ENCODE data around the gene TWSG1. TPM values are rescaled to one million over a fixed set of nuclear protein-coding genes. Genes with fewer than 3 reads are reported as not detected.

TWSG1 gene
- total RNA-seq, 2 experiments from 2014 or later = 7.8 to 8.9 TPM

GRCh38 chr18:9321736-9322135, 12.8 kb upstream of the TWSG1 start:
- H3K4me3 Mint-ChIP-seq = no peak overlapping the region
- ATAC-seq (no peak), DNase-seq (no peak)
- H3K27me3 Mint-ChIP-seq (ENCODE audit: low read depth) = peaks cover 22% of the 10 kb centered on the region
- no peaks in the 10 kb centered on the region for H3K36me3 Mint-ChIP-seq (ENCODE audit: low read depth)
- H3K27ac Mint-ChIP-seq = no peak overlapping the region
- ChIA-PET POLR2A (no interaction called here), CTCF (no interaction called here)
- H3K9me3 Mint-ChIP-seq (ENCODE audit: insufficient read depth) = no peaks in the 10 kb centered on the region
- no peaks in the 10 kb centered on the region for H3K4me1 Mint-ChIP-seq (ENCODE audit: low read depth)

DNA sequence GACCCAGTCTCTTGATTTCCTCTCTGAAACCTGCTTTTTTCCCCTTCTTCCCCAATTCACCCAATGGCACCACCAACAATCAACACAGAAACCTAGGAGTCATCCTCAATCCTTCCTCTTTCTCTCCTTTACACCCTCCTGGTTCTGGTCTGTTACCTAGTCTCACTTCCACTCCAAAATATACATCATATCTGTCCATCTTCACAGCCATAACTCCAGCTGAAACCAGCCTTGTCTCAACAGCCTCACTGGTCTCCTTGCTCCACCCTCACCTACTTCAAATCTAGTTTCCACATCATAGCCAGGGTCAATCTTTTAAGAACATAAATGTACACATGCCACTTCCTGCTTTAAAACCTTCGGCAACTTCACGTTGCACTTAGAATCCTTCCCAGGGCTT, 11.8 kb upstream of the TWSG1 start:
- Mint-ChIP-seq H3K27ac (no peak overlapping the region), H3K9me3 (ENCODE audit: insufficient read depth) (no peaks in the 10 kb centered on the region), H3K36me3 (ENCODE audit: low read depth) (no peaks in the 10 kb centered on the region), H3K4me1 (ENCODE audit: low read depth) (no peaks in the 10 kb centered on the region), H3K4me3 (no peak overlapping the region), H3K27me3 (ENCODE audit: low read depth) (peaks cover 21% of the 10 kb centered on the region)
- POLR2A ChIA-PET = interaction anchor here (0.5 kb wide), 1 partner anchor 367 kb away, joined by 3 read pairs; no protein-coding TSS in a partner anchor
- CTCF ChIA-PET = no interaction called here
- ATAC-seq = no peak
- no peak for DNase-seq

DNA sequence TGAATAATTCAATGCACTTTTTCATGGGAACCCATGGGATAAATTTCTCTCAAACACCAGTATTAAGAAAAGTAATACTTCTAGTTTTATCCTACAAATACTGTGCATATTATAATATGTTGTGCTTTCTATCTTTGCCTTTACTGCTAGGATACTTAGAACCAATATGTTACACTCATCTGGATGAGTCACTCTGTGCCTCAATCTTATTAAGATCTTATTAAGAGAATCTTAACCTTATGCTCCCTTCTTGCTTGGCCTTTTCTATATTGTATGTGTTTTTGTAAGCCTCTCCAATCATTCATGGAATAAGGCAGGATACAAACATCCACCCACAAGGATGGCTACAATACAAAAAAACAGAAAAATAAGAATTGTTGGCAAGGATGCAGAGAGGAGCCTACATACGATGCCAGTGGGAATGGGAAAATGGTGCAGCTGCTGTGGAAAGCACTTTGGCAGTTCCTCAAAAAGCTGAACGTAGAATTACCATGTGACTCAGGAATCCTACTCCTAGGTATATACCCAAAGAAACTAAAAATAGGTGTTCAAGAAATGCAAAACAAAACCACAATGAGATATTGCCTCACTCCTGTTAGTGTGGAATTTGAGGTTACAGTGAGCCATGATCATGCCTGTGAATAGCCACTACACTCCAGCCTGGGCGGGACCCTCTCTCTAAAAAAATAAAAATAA, 10.7 kb upstream of the TWSG1 start:
- no peaks in the 10 kb centered on the region for H3K36me3 Mint-ChIP-seq (ENCODE audit: low read depth)
- H3K4me3 Mint-ChIP-seq = no peak overlapping the region
- DNase-seq (no peak), ATAC-seq (no peak)
- no peaks in the 10 kb centered on the region for H3K9me3 Mint-ChIP-seq (ENCODE audit: insufficient read depth)
- H3K27ac Mint-ChIP-seq = no peak overlapping the region
- CTCF ChIA-PET = no interaction called here
- H3K4me1 Mint-ChIP-seq (ENCODE audit: low read depth) = no peaks in the 10 kb centered on the region
- POLR2A ChIA-PET = no interaction called here
- peaks cover 21% of the 10 kb centered on the region for H3K27me3 Mint-ChIP-seq (ENCODE audit: low read depth)

GRCh38 chr18:9325716-9326115, 8.9 kb upstream of the TWSG1 start:
- Mint-ChIP-seq H3K4me3 (no peak overlapping the region), H3K4me1 (ENCODE audit: low read depth) (no peaks in the 10 kb centered on the region), H3K27ac (no peak overlapping the region), H3K27me3 (ENCODE audit: low read depth) (peaks cover 21% of the 10 kb centered on the region), H3K36me3 (ENCODE audit: low read depth) (no peaks in the 10 kb centered on the region), H3K9me3 (ENCODE audit: insufficient read depth) (no peaks in the 10 kb centered on the region)
- ChIA-PET CTCF (no interaction called here), POLR2A (no interaction called here)
- DNase-seq = no peak
- no peak for ATAC-seq

DNA sequence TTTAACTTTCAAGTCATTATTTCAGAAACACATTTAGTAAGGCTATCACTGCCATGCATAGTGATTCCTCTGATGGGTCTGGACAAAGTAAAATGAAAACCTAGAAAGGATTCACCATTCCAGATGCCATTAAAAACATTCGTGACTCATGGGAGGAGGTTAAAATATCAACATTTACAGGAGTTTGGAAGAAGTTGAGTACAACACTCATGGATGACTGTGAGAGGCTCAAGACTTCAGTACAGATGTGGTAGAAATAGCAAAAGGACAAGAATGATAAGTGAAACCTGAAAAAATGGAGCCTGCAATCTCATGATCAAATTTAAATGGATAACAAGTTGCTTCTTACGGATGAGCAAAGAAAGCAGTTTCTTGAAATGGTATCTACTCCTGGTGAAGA, 5.8 kb upstream of the TWSG1 start:
- H3K27ac Mint-ChIP-seq = no peak overlapping the region
- H3K27me3 Mint-ChIP-seq (ENCODE audit: low read depth) = peaks cover 21% of the 10 kb centered on the region
- H3K36me3 Mint-ChIP-seq (ENCODE audit: low read depth) = no peaks in the 10 kb centered on the region
- no peak for DNase-seq
- H3K4me1 Mint-ChIP-seq (ENCODE audit: low read depth) = peaks cover 2% of the 10 kb centered on the region
- ChIA-PET CTCF (no interaction called here), POLR2A (no interaction called here)
- no peak for ATAC-seq
- H3K9me3 Mint-ChIP-seq (ENCODE audit: insufficient read depth) = no peaks in the 10 kb centered on the region
- no peak overlapping the region for H3K4me3 Mint-ChIP-seq

GRCh38 chr18:9329471-9329870, 5.1 kb upstream of the TWSG1 start:
- H3K9me3 Mint-ChIP-seq (ENCODE audit: insufficient read depth) = no peaks in the 10 kb centered on the region
- H3K4me3 Mint-ChIP-seq = no peak overlapping the region
- H3K4me1 Mint-ChIP-seq (ENCODE audit: low read depth) = peaks cover 6% of the 10 kb centered on the region
- peaks cover 21% of the 10 kb centered on the region for H3K27me3 Mint-ChIP-seq (ENCODE audit: low read depth)
- H3K36me3 Mint-ChIP-seq (ENCODE audit: low read depth) = no peaks in the 10 kb centered on the region
- no peak overlapping the region for H3K27ac Mint-ChIP-seq
- DNase-seq (no peak), ATAC-seq (no peak)
- ChIA-PET POLR2A (no interaction called here), CTCF (no interaction called here)

DNA sequence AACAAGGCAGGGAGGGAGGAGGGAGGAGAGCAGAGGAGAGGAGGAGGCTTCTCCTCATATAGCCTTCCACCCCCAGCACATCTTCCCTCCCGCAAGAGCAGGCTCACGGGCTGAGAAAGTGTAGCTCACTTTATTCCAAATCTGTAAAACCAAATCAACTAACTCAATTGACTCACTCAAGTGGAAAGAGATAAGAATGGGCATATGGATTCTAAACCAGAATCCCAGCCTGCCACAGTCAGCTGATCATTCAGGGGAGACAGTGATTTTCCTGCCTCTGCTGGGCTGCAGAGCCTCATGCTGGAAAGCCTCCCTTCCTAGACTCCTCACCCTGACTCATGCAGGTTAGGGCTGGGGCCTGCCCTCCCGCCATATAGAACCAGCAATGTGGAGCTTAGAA, 4.2 kb upstream of the TWSG1 start:
- no peak for DNase-seq
- H3K4me1 Mint-ChIP-seq (ENCODE audit: low read depth) = peaks cover 9% of the 10 kb centered on the region
- no peak overlapping the region for H3K4me3 Mint-ChIP-seq
- no peaks in the 10 kb centered on the region for H3K36me3 Mint-ChIP-seq (ENCODE audit: low read depth)
- CTCF ChIA-PET = interaction anchor here (0.6 kb wide), 1 partner anchor 37 kb away, joined by 3 read pairs; no protein-coding TSS in a partner anchor
- POLR2A ChIA-PET = interaction anchor here (0.6 kb wide), 1 partner anchor 202 kb away, joined by 4 read pairs; no protein-coding TSS in a partner anchor
- no peaks in the 10 kb centered on the region for H3K9me3 Mint-ChIP-seq (ENCODE audit: insufficient read depth)
- peaks cover 21% of the 10 kb centered on the region for H3K27me3 Mint-ChIP-seq (ENCODE audit: low read depth)
- no peak for ATAC-seq
- H3K27ac Mint-ChIP-seq = no peak overlapping the region

GRCh38 chr18:9333441-9334328, 888 bp upstream of the TWSG1 start:
- POLR2A ChIA-PET = interaction anchor here (1.2 kb wide), 1 partner anchor 197 kb away, joined by 4 read pairs; the partner anchor contains the start of gene ANKRD12
- Mint-ChIP-seq H3K4me3 (peak overlapping the region; percentile 86), H3K9me3 (ENCODE audit: insufficient read depth) (no peaks in the 10 kb centered on the region), H3K27ac (peak overlapping the region; percentile 64), H3K4me1 (ENCODE audit: low read depth) (peaks cover 34% of the 10 kb centered on the region), H3K27me3 (ENCODE audit: low read depth) (peaks cover 10% of the 10 kb centered on the region), H3K36me3 (ENCODE audit: low read depth) (peaks cover 9% of the 10 kb centered on the region)
- DNase-seq = no peak
- ATAC-seq = peak; percentile 42
- CTCF ChIA-PET = interaction anchor here (1.4 to 1.8 kb wide), 3 partner anchors 143 to 260 kb away, joined by 3 to 7 read pairs (median 4); no protein-coding TSS in a partner anchor

DNA sequence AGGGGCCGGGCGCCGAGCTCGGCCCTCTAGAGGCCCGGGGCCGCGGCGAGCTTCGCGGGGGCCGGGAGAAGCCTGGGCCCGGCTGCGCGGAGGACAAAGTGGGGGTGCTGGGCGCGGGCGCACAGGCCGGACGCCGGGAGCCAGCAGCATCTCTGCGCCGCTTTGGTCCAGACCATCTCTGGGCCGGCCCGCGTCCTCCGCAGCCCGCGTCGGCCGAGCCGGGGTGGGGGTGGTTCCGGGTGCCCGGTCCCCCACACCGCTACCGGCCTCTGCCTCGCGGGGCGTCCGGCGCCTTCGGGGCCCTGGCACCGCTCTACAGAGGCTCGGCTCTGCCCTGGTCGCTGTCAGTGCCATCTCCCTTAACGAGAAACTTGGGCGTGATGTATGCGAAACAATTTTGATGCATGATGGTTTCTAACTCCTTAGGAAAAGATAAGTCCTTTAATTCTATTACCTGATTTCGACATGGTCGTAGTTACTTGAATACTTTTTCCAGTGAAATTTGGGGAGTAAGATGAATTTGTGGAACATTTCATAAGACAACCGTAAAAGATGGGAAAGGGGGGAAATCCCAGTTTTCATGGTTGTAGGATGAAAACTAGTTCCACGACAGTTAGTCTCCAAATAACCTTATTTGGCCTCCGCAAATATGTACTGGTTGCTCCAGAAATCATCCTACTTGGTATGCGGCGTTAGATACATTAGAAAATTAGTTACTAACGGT, 562 bp downstream of the TWSG1 start:
- Mint-ChIP-seq H3K4me3 (peak overlapping the region; percentile 86), H3K27me3 (ENCODE audit: low read depth) (peaks cover 8% of the 10 kb centered on the region), H3K9me3 (ENCODE audit: insufficient read depth) (no peaks in the 10 kb centered on the region), H3K36me3 (ENCODE audit: low read depth) (peaks cover 14% of the 10 kb centered on the region), H3K27ac (peak overlapping the region; percentile 39), H3K4me1 (ENCODE audit: low read depth) (peaks cover 34% of the 10 kb centered on the region)
- peak; percentile 55 for ATAC-seq
- CTCF ChIA-PET = interaction anchor here (0.8 to 1.5 kb wide), 2 partner anchors 141 to 181 kb away, joined by 3 read pairs; no protein-coding TSS in a partner anchor
- peak; percentile 49 for DNase-seq
- POLR2A ChIA-PET = interaction anchor here (1.2 kb wide), 1 partner anchor 198 kb away, joined by 4 read pairs; the partner anchor contains the start of gene ANKRD12

- Mint-ChIP-seq H3K4me3 (peak overlapping the region; percentile 82), H3K4me1 (ENCODE audit: low read depth) (peaks cover 34% of the 10 kb centered on the region), H3K36me3 (ENCODE audit: low read depth) (peaks cover 18% of the 10 kb centered on the region), H3K27ac (no peak overlapping the region), H3K27me3 (ENCODE audit: low read depth) (peaks cover 8% of the 10 kb centered on the region), H3K9me3 (ENCODE audit: insufficient read depth) (no peaks in the 10 kb centered on the region)
- CTCF ChIA-PET = interaction anchor here (1.8 kb wide), 1 partner anchor 262 kb away, joined by 4 read pairs; no protein-coding TSS in a partner anchor
- ATAC-seq (no peak), DNase-seq (no peak)
- POLR2A ChIA-PET = no interaction called here
These were observed 1.1 kb downstream of the TWSG1 start for GRCh38 chr18:9335697-9336045.

- peaks cover 4% of the 10 kb centered on the region for H3K27me3 Mint-ChIP-seq (ENCODE audit: low read depth)
- no peak overlapping the region for H3K27ac Mint-ChIP-seq
- ATAC-seq (no peak), DNase-seq (no peak)
- POLR2A ChIA-PET = no interaction called here
- H3K36me3 Mint-ChIP-seq (ENCODE audit: low read depth) = peaks cover 20% of the 10 kb centered on the region
- CTCF ChIA-PET = interaction anchor here (1.8 kb wide), 1 partner anchor 263 kb away, joined by 4 read pairs; no protein-coding TSS in a partner anchor
- H3K4me1 Mint-ChIP-seq (ENCODE audit: low read depth) = peaks cover 34% of the 10 kb centered on the region
- H3K4me3 Mint-ChIP-seq = no peak overlapping the region
- H3K9me3 Mint-ChIP-seq (ENCODE audit: insufficient read depth) = no peaks in the 10 kb centered on the region
These were observed 2.3 kb downstream of the TWSG1 start for GRCh38 chr18:9336827-9337226.
